GM19193 (cell line): ENCODE results near the gene TMED5.

Source experiments
- POLR2A ChIP-seq: IDR thresholded peaks from 4 replicates; pipeline ENCODE4 v1.6.1; 2011; ENCODE audit not compliant: insufficient read depth, insufficient read length; ENCODE audit errors: extremely low read depth

TMED5 gene

GRCh38 chr1:93137604-93138292 is 42.5 kb downstream of the TMED5 start:
- no peak for TF ChIP-seq POLR2A

- no peak for TF ChIP-seq POLR2A
These were observed 43.8 kb downstream of the TMED5 start for GRCh38 chr1:93136445-93136844.

- TF ChIP-seq POLR2A = no peak
These were observed 47.6 kb downstream of the TMED5 start for GRCh38 chr1:93132638-93133037.

- no peak for TF ChIP-seq POLR2A
These were observed 50.6 kb downstream of the TMED5 start for GRCh38 chr1:93129507-93130099.

- TF ChIP-seq POLR2A = no peak
These were observed 55.5 kb downstream of the TMED5 start for GRCh38 chr1:93124556-93125355.

- no peak for TF ChIP-seq POLR2A
These were observed 56.9 kb downstream of the TMED5 start for GRCh38 chr1:93123201-93123783.

- TF ChIP-seq POLR2A = no peak
These were observed 59.6 kb downstream of the TMED5 start for GRCh38 chr1:93120614-93121013.

GRCh38 chr1:93114391-93114790 is 65.8 kb downstream of the TMED5 start:
- no peak for TF ChIP-seq POLR2A

GRCh38 chr1:93113127-93113526 is 67.1 kb downstream of the TMED5 start:
- no peak for TF ChIP-seq POLR2A

GRCh38 chr1:93111561-93111960 is 68.7 kb downstream of the TMED5 start:
- TF ChIP-seq POLR2A = no peak

- no peak for TF ChIP-seq POLR2A
These were observed 69.1 kb downstream of the TMED5 start for GRCh38 chr1:93111065-93111464.

GRCh38 chr1:93109578-93109977 is 70.6 kb downstream of the TMED5 start:
- no peak for TF ChIP-seq POLR2A

GRCh38 chr1:93108335-93108734 is 71.9 kb downstream of the TMED5 start:
- TF ChIP-seq POLR2A = no peak

- no peak for TF ChIP-seq POLR2A
These were observed 72.8 kb downstream of the TMED5 start for GRCh38 chr1:93107395-93107794.

GRCh38 chr1:93106226-93106625 is 74.0 kb downstream of the TMED5 start:
- TF ChIP-seq POLR2A = no peak
